ENCODE measurements around the gene KLHDC9. TPM values are rescaled to one million over a fixed set of nuclear protein-coding genes. Genes with fewer than 3 reads are reported as not detected.

Gene KLHDC9
- total and polyA plus RNA-seq, 2 of the 8 experiments (the other 6 are each of a cell fraction or from before 2014, with no cell fraction given), result 6.5 to 15.6 TPM

DNA sequence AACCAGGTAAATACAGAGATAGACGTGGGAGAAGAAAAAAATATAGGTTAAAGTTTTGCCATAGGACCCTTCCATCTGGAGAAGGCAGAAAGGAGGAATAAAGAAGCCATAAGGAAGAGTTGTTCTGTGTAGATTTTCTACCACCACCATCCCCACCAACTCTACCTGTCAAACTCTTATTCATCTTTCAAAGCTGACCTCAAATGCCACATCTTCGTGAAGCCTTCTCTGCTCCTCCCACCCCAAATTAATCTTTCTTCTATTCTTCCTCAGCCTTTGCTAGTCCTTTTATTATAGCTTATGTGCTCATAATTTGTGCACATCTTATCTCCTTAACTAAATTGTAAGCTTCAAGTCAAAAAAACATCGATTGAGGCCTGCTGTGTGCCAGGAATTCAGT is 7.5 kb upstream of the KLHDC9 start:
- no peak overlapping the region for H3K56ac ChIP-seq (replicated peaks; ENCODE audit: insufficient read length, low read depth, low read length)
- H3K9ac ChIP-seq (replicated peaks in 1 of 4; ENCODE audit: extremely low read depth in 1 of 4, low read depth in 3 of 4, low read length in 3 of 4), result no peak overlapping the region
- no peak overlapping the region for H2BK120ac ChIP-seq (replicated peaks; ENCODE audit: low read depth, low read length)
- H4K91ac ChIP-seq (replicated peaks; ENCODE audit: insufficient read length, low read length), result no peak overlapping the region
- H2AFZ ChIP-seq (ENCODE audit: low read length), result no peak overlapping the region
- H2BK5ac ChIP-seq (ENCODE audit: low read depth, low read length), result no peak overlapping the region
- H4K20me1 ChIP-seq (replicated peaks in 1 of 2; ENCODE audit: control insufficient read depth in 1 of 2, insufficient read depth in 2 of 2, low read length in 2 of 2), result no peaks in the 10 kb centered on the region
- TF ChIP-seq BACH1 (IDR thresholded peaks at IDR 0.05; ENCODE audit: low read length) (no peak), GABPA (IDR thresholded peaks at IDR 0.05; ENCODE audit: borderline replicate concordance, insufficient read depth, low read length) (no peak), MAFK (IDR thresholded peaks at IDR 0.05; ENCODE audit: low read depth, low read length) (no peak), KDM4A (IDR thresholded peaks at IDR 0.05; ENCODE audit: low read depth, low read length, severe bottlenecking) (no peak)
- H3K4me2 ChIP-seq (ENCODE audit: insufficient read depth in 1 of 2, low read depth in 2 of 2, low read length in 2 of 2), result no peak overlapping the region
- no peak overlapping the region for H3K14ac ChIP-seq (ENCODE audit: insufficient read length)
- WGBS, 2 experiments (ENCODE audit: extremely low coverage in 1 of 2, insufficient coverage in 1 of 2, insufficient read length in 1 of 2, insufficient replicate concordance in 2 of 2, low coverage in 1 of 2, low lambda C conversion rate in 2 of 2, missing lambda C conversion rate in 1 of 2), result 86% methylated on average over 3 of the region's 3 CpGs; no CpG with 5 or more reads in 1 of the 2 experiments
- no peaks in the 10 kb centered on the region for H3K9me3 ChIP-seq (ENCODE audit: insufficient read depth in 2 of 2, low read depth in 1 of 2, low read length in 1 of 2)
- H3K27me3 ChIP-seq (replicated peaks in 1 of 4; ENCODE audit: control insufficient read depth in 3 of 4, extremely low read depth in 1 of 4, insufficient read depth in 3 of 4, low read length in 3 of 4), result no peaks in the 10 kb centered on the region
- no peaks in the 10 kb centered on the region for H3K36me3 ChIP-seq (ENCODE audit: control insufficient read depth in 2 of 4, insufficient read depth in 4 of 4, low read length in 3 of 4)
- H3K79me1 ChIP-seq (ENCODE audit: low read depth, low read length), result no peaks in the 10 kb centered on the region
- H3K18ac ChIP-seq (ENCODE audit: extremely low read depth, low read length), result no peak overlapping the region
- H3K4me1 ChIP-seq (replicated peaks in 1 of 4; ENCODE audit: control insufficient read depth in 3 of 4, insufficient read depth in 4 of 4, low read length in 3 of 4), result peaks cover 0 to 6% (median 0%) of the 10 kb centered on the region in 4 experiments; a peak in 2 of 7 replicates
- no peak overlapping the region for H4K8ac ChIP-seq (ENCODE audit: extremely low read depth, insufficient read depth, low read length)
- H3K23ac ChIP-seq (ENCODE audit: insufficient read length), result no peak overlapping the region
- H2AK5ac ChIP-seq (ENCODE audit: low read depth, low read length), result no peak overlapping the region
- no peaks in the 10 kb centered on the region for H3K79me2 ChIP-seq (ENCODE audit: control insufficient read depth in 1 of 2, insufficient read depth in 2 of 2, low read length in 2 of 2)
- no peak overlapping the region for H3K4ac ChIP-seq (replicated peaks; ENCODE audit: insufficient read length, low read depth, low read length)
- DNase-seq (ENCODE audit: low read depth in 1 of 2, low spot score in 2 of 2) (no peak), FAIRE-seq (no peak)
- no peak overlapping the region for H2BK15ac ChIP-seq (ENCODE audit: low read length)
- no peak overlapping the region for H2BK12ac ChIP-seq (ENCODE audit: low read depth, low read length)
- peaks cover 2% of the 10 kb centered on the region; the same call in 1 of the 2 replicates for H3K23me2 ChIP-seq (ENCODE audit: low read depth, low read length)
- H4K5ac ChIP-seq (ENCODE audit: insufficient read length, low read depth, low read length), result no peak overlapping the region
- no peak overlapping the region for H3K4me3 ChIP-seq (ENCODE audit: extremely low read depth in 1 of 4, insufficient read depth in 2 of 4, low read depth in 3 of 4, low read length in 4 of 4)
- CTCF ChIA-PET (ENCODE audit: partially characterized antibody), result interaction anchor here (1.0 kb wide), 1 partner anchor 19 kb away, joined by 5 read pairs; no protein-coding TSS in a partner anchor
- H3K27ac ChIP-seq (ENCODE audit: low read depth, low read length), result no peak overlapping the region
- POLR2A ChIA-PET (ENCODE audit: partially characterized antibody), result interaction anchor here (1.6 kb wide), 1 partner anchor 42 kb away, joined by 5 read pairs; the partner anchor contains the start of gene DEDD
- no peak overlapping the region for H2BK20ac ChIP-seq (ENCODE audit: low read length)
